ENCODE data around the gene SYNJ2. TPM values are rescaled to one million over a fixed set of nuclear protein-coding genes. Genes with fewer than 3 reads are reported as not detected.

SYNJ2 gene
- polyA plus RNA-seq, 1 donor from 2014 or later: 0.12 TPM

GRCh38 chr6:158050107-158050735, 68.6 kb downstream of the SYNJ2 start:
- Histone ChIP-seq H2AFZ (ENCODE audit: low read depth, low read length) (no peak overlapping the region), H3K4me3 (ENCODE audit: low read length) (no peak overlapping the region), H3K36me3 (ENCODE audit: insufficient read depth, low read length) (no peaks in the 10 kb centered on the region), H3K27ac (ENCODE audit: low read length) (no peak overlapping the region), H3K9me3 (ENCODE audit: low read length) (no peaks in the 10 kb centered on the region), H3F3A (ENCODE audit: insufficient read depth, low read length, poor library complexity, severe bottlenecking) (no peaks in the 10 kb centered on the region), H3K79me2 (replicated peaks; ENCODE audit: insufficient read depth, low read length) (no peaks in the 10 kb centered on the region), H3K27me3 (ENCODE audit: insufficient read depth, low read depth, low read length) (no peaks in the 10 kb centered on the region), H4K20me1 (ENCODE audit: insufficient read depth) (no peaks in the 10 kb centered on the region), H3K9ac (ENCODE audit: low read length) (no peak overlapping the region), H3K9me2 (ENCODE audit: insufficient read depth, low read length) (no peaks in the 10 kb centered on the region), H3K4me2 (ENCODE audit: low read length) (no peak overlapping the region)
- TF ChIP-seq SMC3 (conservative IDR thresholded peaks at IDR 0.05; ENCODE audit: poor library complexity) (no peak), EP300 (conservative IDR thresholded peaks at IDR 0.05; ENCODE audit: poor library complexity, severe bottlenecking) (no peak), RAD21 (conservative IDR thresholded peaks at IDR 0.05) (no peak), EZH2 (IDR thresholded peaks at IDR 0.05; ENCODE audit: borderline replicate concordance, insufficient read depth, low read length, poor library complexity, severe bottlenecking) (no peak), POLR2AphosphoS5 (IDR thresholded peaks at IDR 0.05) (no peak), CTCF (IDR thresholded peaks at IDR 0.05; ENCODE audit: poor library complexity, severe bottlenecking) (no peak), MXI1 (conservative IDR thresholded peaks at IDR 0.05; ENCODE audit: poor library complexity, severe bottlenecking) (no peak), TAF1 (IDR thresholded peaks at IDR 0.05; ENCODE audit: low read depth) (no peak)
- TF ChIP-seq, protein P1, sequence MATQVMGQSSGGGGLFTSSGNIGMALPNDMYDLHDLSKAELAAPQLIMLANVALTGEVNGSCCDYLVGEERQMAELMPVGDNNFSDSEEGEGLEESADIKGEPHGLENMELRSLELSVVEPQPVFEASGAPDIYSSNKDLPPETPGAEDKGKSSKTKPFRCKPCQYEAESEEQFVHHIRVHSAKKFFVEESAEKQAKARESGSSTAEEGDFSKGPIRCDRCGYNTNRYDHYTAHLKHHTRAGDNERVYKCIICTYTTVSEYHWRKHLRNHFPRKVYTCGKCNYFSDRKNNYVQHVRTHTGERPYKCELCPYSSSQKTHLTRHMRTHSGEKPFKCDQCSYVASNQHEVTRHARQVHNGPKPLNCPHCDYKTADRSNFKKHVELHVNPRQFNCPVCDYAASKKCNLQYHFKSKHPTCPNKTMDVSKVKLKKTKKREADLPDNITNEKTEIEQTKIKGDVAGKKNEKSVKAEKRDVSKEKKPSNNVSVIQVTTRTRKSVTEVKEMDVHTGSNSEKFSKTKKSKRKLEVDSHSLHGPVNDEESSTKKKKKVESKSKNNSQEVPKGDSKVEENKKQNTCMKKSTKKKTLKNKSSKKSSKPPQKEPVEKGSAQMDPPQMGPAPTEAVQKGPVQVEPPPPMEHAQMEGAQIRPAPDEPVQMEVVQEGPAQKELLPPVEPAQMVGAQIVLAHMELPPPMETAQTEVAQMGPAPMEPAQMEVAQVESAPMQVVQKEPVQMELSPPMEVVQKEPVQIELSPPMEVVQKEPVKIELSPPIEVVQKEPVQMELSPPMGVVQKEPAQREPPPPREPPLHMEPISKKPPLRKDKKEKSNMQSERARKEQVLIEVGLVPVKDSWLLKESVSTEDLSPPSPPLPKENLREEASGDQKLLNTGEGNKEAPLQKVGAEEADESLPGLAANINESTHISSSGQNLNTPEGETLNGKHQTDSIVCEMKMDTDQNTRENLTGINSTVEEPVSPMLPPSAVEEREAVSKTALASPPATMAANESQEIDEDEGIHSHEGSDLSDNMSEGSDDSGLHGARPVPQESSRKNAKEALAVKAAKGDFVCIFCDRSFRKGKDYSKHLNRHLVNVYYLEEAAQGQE (IDR thresholded peaks at IDR 0.05; ENCODE audit: borderline replicate concordance): no peak

- H3K27me3 ChIP-seq (ENCODE audit: insufficient read depth, low read depth, low read length): no peaks in the 10 kb centered on the region
- no peak overlapping the region for H3K9ac ChIP-seq (ENCODE audit: low read length)
- no peak overlapping the region for H3K27ac ChIP-seq (ENCODE audit: low read length)
- no peaks in the 10 kb centered on the region for H3K79me2 ChIP-seq (replicated peaks; ENCODE audit: insufficient read depth, low read length)
- no peak overlapping the region for H2AFZ ChIP-seq (ENCODE audit: low read depth, low read length)
- H3F3A ChIP-seq (ENCODE audit: insufficient read depth, low read length, poor library complexity, severe bottlenecking): no peaks in the 10 kb centered on the region
- TF ChIP-seq EP300 (conservative IDR thresholded peaks at IDR 0.05; ENCODE audit: poor library complexity, severe bottlenecking) (no peak), EZH2 (IDR thresholded peaks at IDR 0.05; ENCODE audit: borderline replicate concordance, insufficient read depth, low read length, poor library complexity, severe bottlenecking) (no peak), CTCF (IDR thresholded peaks at IDR 0.05; ENCODE audit: poor library complexity, severe bottlenecking) (no peak), MXI1 (conservative IDR thresholded peaks at IDR 0.05; ENCODE audit: poor library complexity, severe bottlenecking) (no peak), POLR2AphosphoS5 (IDR thresholded peaks at IDR 0.05) (no peak), RAD21 (conservative IDR thresholded peaks at IDR 0.05) (no peak)
- TF ChIP-seq, protein P1 (IDR thresholded peaks at IDR 0.05; ENCODE audit: borderline replicate concordance): no peak
- H3K9me3 ChIP-seq (ENCODE audit: low read length): no peaks in the 10 kb centered on the region
- H3K9me2 ChIP-seq (ENCODE audit: insufficient read depth, low read length): no peaks in the 10 kb centered on the region
- H3K4me2 ChIP-seq (ENCODE audit: low read length): no peak overlapping the region
- no peaks in the 10 kb centered on the region for H4K20me1 ChIP-seq (ENCODE audit: insufficient read depth)
- H3K36me3 ChIP-seq (ENCODE audit: insufficient read depth, low read length): no peaks in the 10 kb centered on the region
- H3K4me3 ChIP-seq (ENCODE audit: low read length): no peak overlapping the region
Measured at GRCh38 chr6:158050955-158051354, 69.3 kb downstream of the SYNJ2 start.

Measured in neural cell (in vitro differentiated cells).